HEK293T (cell line): ENCODE measurements around the gene DHCR7.

Source experiments
- CTCF ChIA-PET: fragments of 350-600 bp; formaldehyde crosslinking; extraction: SDS; loops from one replicate; lab custom pipeline; 2021; ENCODE audit warnings: antibody characterized with exemption, inconsistent platforms; lab: Yijun Ruan, JAX
- POLR2A ChIA-PET: fragments of 350-600 bp; formaldehyde crosslinking; extraction: SDS; loops from one replicate; lab custom pipeline; 2020; ENCODE audit warnings: antibody characterized with exemption, inconsistent platforms; lab: Yijun Ruan, JAX
- DNase-seq: peaks from one replicate; pipeline ENCODE4 v3.0.0; 2012; ENCODE audit warnings: mixed read lengths; ENCODE audit errors: extremely low spot score
- ARNT ChIP-seq: fragments of 450-650 bp; IDR thresholded peaks from 2 replicates; pipeline ENCODE4 v1.6.1; 2017; ENCODE audit warnings: mild to moderate bottlenecking
- BHLHE40 ChIP-seq: fragments of 450-650 bp; IDR thresholded peaks from 2 replicates; pipeline ENCODE4 v1.6.1; 2016; ENCODE audit warnings: mild to moderate bottlenecking, moderate library complexity, borderline replicate concordance
- CTBP1 ChIP-seq: fragments of 450-650 bp; IDR thresholded peaks from 2 replicates; pipeline ENCODE4 v1.6.1; 2016; ENCODE audit warnings: borderline replicate concordance
- ELF4 ChIP-seq: fragments of 450-650 bp; IDR thresholded peaks from 2 replicates; pipeline ENCODE4 v1.6.1; 2017; ENCODE audit warnings: antibody characterized with exemption
- FOXA1 ChIP-seq: fragments of 450-650 bp; IDR thresholded peaks from 2 replicates; pipeline ENCODE4 v1.6.1; 2016; ENCODE audit warnings: mild to moderate bottlenecking
- FOXK2 ChIP-seq: fragments of 450-650 bp; IDR thresholded peaks from 2 replicates; pipeline ENCODE4 v1.6.1; 2016; ENCODE audit warnings: mild to moderate bottlenecking
- FOXM1 ChIP-seq: fragments of 450-650 bp; IDR thresholded peaks from 2 replicates; pipeline ENCODE4 v1.6.1; 2017; ENCODE audit warnings: mild to moderate bottlenecking, borderline replicate concordance
- HDGF ChIP-seq: fragments of 450-650 bp; IDR thresholded peaks from 2 replicates; pipeline ENCODE4 v1.6.1; 2017; ENCODE audit warnings: antibody characterized with exemption, borderline replicate concordance
- L3MBTL2 ChIP-seq: fragments of 450-650 bp; conservative IDR thresholded peaks from 2 replicates; pipeline ENCODE4 v1.6.1; 2016; ENCODE audit warnings: mild to moderate bottlenecking
- LEF1 ChIP-seq: fragments of 450-650 bp; IDR thresholded peaks from 2 replicates; pipeline ENCODE4 v1.6.1; 2017; ENCODE audit warnings: mild to moderate bottlenecking, borderline replicate concordance
- NFRKB ChIP-seq: fragments of 450-650 bp; IDR thresholded peaks from 2 replicates; pipeline ENCODE4 v1.6.1; 2016; ENCODE audit warnings: mild to moderate bottlenecking, moderate library complexity
- PKNOX1 ChIP-seq: fragments of 450-650 bp; IDR thresholded peaks from 2 replicates; pipeline ENCODE4 v1.6.1; 2016
- SP1 ChIP-seq: fragments of 450-650 bp; IDR thresholded peaks from 2 replicates; pipeline ENCODE4 v1.6.1; 2017
- SUZ12 ChIP-seq: fragments of 450-650 bp; IDR thresholded peaks from 2 replicates; pipeline ENCODE4 v1.6.1; 2016; ENCODE audit warnings: mild to moderate bottlenecking
- TARDBP ChIP-seq: fragments of 450-650 bp; IDR thresholded peaks from 2 replicates; pipeline ENCODE4 v1.6.1; 2016
- ZNF384 ChIP-seq: fragments of 450-650 bp; IDR thresholded peaks from 2 replicates; pipeline ENCODE4 v1.6.1; 2016

Gene DHCR7

GRCh38 chr11:71432761-71433647, 15.2 kb downstream of the DHCR7 start:
- TF ChIP-seq FOXK2 (no peak), SUZ12 (no peak), ZNF384 (no peak), HDGF (no peak), LEF1 (no peak), FOXA1 (no peak), CTBP1 (no peak), TARDBP (no peak)
- ChIA-PET POLR2A (interaction anchor here (1.2 kb wide), 1 partner anchor 15 kb away, joined by 7 read pairs; the partner anchor contains the start of gene DHCR7), CTCF (interaction anchor here (0.5 kb wide), 1 partner anchor 12 kb away, joined by 3 read pairs; no protein-coding TSS in a partner anchor)
- DNase-seq = no peak

GRCh38 chr11:71431271-71431670, 16.9 kb downstream of the DHCR7 start:
- CTCF ChIA-PET = no interaction called here
- TF ChIP-seq L3MBTL2 (no peak), SP1 (no peak), TARDBP (no peak), ZNF384 (no peak), ELF4 (no peak), PKNOX1 (no peak), FOXM1 (no peak), FOXK2 (no peak), LEF1 (no peak), SUZ12 (no peak), HDGF (no peak), FOXA1 (no peak), BHLHE40 (no peak), ARNT (no peak), CTBP1 (no peak)
- POLR2A ChIA-PET = no interaction called here

GRCh38 chr11:71430166-71430565, 18.0 kb downstream of the DHCR7 start:
- POLR2A ChIA-PET = no interaction called here
- TF ChIP-seq SP1 (no peak), L3MBTL2 (no peak), PKNOX1 (no peak), NFRKB (no peak), SUZ12 (no peak), CTBP1 (no peak), FOXA1 (no peak)
- DNase-seq = no peak
- CTCF ChIA-PET = no interaction called here

More at GRCh38 chr11:71431271-71431670, 16.9 kb downstream of the DHCR7 start:
- DNase-seq = no peak

GRCh38 chr11:71429701-71430100, 18.5 kb downstream of the DHCR7 start:
- ChIA-PET CTCF (no interaction called here), POLR2A (no interaction called here)
- no peak for TF ChIP-seq FOXK2
- no peak for TF ChIP-seq ZNF384
- no peak for TF ChIP-seq FOXA1
- TF ChIP-seq ELF4 = no peak
- no peak for TF ChIP-seq HDGF
- TF ChIP-seq FOXM1 = no peak
- no peak for TF ChIP-seq NFRKB
- TF ChIP-seq CTBP1 = no peak
- no peak for TF ChIP-seq BHLHE40
- no peak for DNase-seq

- CTCF ChIA-PET = no interaction called here
- no peak for DNase-seq
- no peak for TF ChIP-seq FOXK2
- POLR2A ChIA-PET = no interaction called here
Measured at GRCh38 chr11:71428861-71429435, 19.2 kb downstream of the DHCR7 start.

GRCh38 chr11:71426413-71426812, 21.8 kb downstream of the DHCR7 start:
- no peak for TF ChIP-seq L3MBTL2
- no peak for TF ChIP-seq TARDBP
- TF ChIP-seq LEF1 = no peak
- no peak for TF ChIP-seq ARNT
- no peak for TF ChIP-seq FOXM1
- POLR2A ChIA-PET = no interaction called here
- CTCF ChIA-PET = no interaction called here
- no peak for DNase-seq

- no peak for TF ChIP-seq SP1
- TF ChIP-seq TARDBP = no peak
- no peak for TF ChIP-seq ELF4
- no peak for TF ChIP-seq ZNF384
- TF ChIP-seq LEF1 = no peak
- TF ChIP-seq L3MBTL2 = no peak
- DNase-seq = no peak
- ChIA-PET POLR2A (no interaction called here), CTCF (interaction anchor here (0.6 kb wide), 1 partner anchor 306 kb away, joined by 4 read pairs; no protein-coding TSS in a partner anchor)
Measured at GRCh38 chr11:71425860-71426259, 22.3 kb downstream of the DHCR7 start.
